ENCODE measurements around the gene C16orf87.
A peak's percentile ranks its signal among the peaks of the same experiment; 100 is the strongest.
"Not testable (repeated sequence)": the region's sequence is repeated elsewhere in the genome, so short reads cannot be mapped to it uniquely, and the experiment has no call there.

C16orf87 gene

DNA sequence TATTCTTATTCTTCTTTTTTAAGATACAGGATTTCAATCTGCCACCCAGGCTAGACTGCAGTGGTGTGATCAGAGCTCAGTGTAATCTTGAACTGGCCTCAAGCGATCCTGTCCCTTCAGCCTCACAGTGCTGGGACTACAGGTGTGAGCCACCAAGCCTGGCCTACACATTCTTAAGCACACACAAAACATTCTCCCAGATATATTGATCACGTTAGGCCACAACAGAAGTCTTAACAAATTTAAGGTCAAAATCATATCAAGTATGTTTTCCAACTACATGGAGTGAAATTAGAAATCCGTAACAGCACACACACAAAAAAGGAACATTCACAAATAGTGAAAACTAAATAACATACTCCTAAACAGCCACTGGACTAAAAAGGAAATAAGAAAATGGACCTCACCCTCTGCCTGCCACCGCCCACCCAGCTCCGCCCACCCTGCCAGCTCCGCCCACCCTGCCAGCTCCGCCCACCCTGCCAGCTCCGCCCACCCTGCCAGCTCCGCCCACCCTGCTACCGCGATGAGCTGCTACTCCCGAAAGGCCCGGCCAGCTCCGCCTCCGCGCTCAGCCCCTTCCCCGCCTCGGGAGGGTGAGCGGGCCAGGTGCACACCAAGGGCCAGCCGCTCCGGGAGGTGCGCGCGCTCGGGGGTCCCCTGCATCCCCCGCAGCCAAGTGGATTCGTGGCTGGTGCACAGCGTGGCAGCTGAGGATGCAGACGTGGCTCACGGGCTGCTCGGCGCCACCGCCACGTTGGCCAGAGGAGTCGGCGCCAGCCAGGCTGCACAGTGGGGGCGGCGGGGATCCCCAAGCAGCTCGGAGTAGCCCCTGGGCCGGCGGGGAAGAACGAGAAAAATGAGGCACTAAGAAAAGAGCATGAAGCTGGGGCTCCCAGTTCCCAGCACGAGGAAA is 41.2 kb downstream of the C16orf87 start:
- peak; percentile 93 for DNase-seq (ENCODE audit: low read depth)
- H3K4me3 ChIP-seq (ENCODE audit: low read depth, low read length) = peak overlapping the region; percentile 74
- TF ChIP-seq, protein P1, sequence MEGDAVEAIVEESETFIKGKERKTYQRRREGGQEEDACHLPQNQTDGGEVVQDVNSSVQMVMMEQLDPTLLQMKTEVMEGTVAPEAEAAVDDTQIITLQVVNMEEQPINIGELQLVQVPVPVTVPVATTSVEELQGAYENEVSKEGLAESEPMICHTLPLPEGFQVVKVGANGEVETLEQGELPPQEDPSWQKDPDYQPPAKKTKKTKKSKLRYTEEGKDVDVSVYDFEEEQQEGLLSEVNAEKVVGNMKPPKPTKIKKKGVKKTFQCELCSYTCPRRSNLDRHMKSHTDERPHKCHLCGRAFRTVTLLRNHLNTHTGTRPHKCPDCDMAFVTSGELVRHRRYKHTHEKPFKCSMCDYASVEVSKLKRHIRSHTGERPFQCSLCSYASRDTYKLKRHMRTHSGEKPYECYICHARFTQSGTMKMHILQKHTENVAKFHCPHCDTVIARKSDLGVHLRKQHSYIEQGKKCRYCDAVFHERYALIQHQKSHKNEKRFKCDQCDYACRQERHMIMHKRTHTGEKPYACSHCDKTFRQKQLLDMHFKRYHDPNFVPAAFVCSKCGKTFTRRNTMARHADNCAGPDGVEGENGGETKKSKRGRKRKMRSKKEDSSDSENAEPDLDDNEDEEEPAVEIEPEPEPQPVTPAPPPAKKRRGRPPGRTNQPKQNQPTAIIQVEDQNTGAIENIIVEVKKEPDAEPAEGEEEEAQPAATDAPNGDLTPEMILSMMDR (IDR thresholded peaks at IDR 0.05; ENCODE audit: insufficient read depth, low read depth, low read length, missing control alignments) = no peak

DNA sequence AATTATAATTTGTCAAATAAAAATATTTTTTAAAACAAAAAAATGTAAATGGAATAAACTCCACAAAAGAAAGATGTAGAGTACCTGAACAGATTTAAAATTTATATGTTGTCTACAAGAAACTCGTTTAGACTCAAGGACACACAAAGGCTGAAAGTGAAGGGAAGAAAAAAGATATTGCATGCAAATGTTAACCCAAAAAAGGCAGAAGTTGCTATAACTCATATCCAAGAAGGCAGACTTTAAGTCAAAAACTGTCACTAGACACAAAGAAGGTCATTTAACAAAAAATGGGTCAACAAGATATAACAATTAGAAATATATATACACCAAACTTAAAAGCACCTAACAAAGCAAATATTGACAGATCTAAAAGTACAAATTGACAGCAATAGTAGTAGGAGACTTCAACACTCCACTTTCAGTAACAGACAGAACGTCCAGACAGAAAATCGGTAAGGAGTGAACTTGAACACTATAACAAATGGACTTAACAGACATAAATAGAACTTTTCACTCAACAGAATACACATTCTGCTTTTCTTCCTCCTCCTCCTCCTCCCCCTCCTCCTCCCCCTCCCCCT is 42.0 kb downstream of the C16orf87 start:
- H3K4me3 ChIP-seq (ENCODE audit: low read depth, low read length) = peak overlapping the region; percentile 69
- no peak for DNase-seq (ENCODE audit: low read depth)
- TF ChIP-seq, protein P1 (IDR thresholded peaks at IDR 0.05; ENCODE audit: insufficient read depth, low read depth, low read length, missing control alignments) = no peak

DNA sequence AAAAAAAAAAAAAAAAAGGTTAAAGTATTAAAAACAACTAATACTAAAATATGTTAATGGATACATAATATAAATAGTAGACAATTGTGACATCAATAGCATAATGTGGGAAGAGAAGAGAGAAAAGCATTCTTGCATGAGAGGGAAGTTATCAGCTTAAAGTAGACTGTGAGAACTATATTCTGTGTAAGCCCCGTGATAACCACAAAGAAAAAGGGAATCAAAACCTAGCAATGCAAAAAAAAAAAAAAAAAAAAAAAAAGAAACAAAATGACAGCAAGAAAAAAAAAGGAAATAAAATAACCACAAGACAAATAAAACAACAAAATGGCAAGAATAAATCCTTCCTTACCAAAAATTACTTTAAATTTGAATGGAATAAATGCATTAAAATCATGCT is 43.1 kb downstream of the C16orf87 start:
- TF ChIP-seq, protein P1 (IDR thresholded peaks at IDR 0.05; ENCODE audit: insufficient read depth, low read depth, low read length, missing control alignments) = no peak
- peak overlapping the region; percentile 69; the same call in 1 of the 2 replicates for H3K4me3 ChIP-seq (ENCODE audit: low read depth, low read length)
- peak; percentile 69 for DNase-seq (ENCODE audit: low read depth)

DNA sequence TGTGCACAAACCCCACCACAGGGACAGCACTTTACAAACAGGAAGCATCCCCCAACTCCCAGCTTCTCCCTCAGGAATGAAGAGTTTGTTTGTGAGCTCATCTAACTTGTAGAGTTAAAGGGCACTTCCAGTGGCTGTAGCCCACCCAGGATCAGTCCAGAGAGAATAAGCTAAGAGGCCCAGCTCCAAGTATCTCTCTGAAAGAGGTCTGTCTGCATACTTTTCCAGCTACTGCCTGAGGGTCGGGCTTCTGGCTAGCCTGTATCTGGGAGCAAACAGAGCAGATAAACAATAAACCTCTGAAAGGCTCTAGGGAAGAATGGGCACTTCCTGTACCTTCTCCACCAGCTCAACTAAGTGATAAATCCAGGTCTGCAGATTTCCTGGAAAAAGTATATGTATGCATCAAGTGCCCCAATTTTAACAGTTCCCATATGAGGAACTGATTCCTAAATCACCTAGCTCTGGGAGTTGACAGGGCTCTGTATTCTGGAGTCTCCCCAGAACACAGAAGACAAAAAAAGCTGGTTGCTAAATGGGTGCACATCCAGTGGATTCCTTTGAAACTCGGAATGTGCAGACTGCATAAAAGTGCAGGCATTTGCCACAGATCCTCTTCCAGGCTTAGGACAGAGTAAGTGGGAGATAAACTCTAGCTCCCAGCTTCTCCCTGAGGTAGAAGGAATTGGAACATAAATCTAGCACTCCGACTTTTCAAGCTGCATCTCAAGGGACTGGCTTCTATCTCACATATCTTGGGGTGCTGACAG is 45.7 kb downstream of the C16orf87 start:
- TF ChIP-seq, protein P1 (IDR thresholded peaks at IDR 0.05; ENCODE audit: insufficient read depth, low read depth, low read length, missing control alignments) = no peak
- no peak for DNase-seq (ENCODE audit: low read depth)
- H3K4me3 ChIP-seq (ENCODE audit: low read depth, low read length) = no peak overlapping the region

DNA sequence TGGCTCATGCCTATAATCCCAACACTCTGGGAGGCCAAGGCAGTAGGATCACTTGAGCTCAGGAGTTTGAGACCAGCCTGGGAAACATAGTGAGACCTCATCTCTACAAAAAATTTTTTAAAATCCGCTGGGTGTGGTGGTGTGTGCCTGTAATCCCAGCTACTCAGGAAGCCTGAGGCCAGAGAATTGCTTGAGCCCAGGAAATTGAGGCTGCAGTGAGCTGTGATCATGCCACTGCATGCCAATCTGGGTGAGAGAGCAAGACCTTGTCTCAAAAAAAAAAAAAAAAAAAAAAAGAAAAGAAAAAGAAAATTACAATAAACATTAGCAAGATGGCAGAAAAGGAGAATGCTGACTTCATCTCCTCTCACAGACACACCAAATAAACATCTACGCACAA is 46.4 kb downstream of the C16orf87 start:
- not testable (repeated sequence) for DNase-seq (ENCODE audit: low read depth); H3K4me3 ChIP-seq (ENCODE audit: low read depth, low read length)

DNA sequence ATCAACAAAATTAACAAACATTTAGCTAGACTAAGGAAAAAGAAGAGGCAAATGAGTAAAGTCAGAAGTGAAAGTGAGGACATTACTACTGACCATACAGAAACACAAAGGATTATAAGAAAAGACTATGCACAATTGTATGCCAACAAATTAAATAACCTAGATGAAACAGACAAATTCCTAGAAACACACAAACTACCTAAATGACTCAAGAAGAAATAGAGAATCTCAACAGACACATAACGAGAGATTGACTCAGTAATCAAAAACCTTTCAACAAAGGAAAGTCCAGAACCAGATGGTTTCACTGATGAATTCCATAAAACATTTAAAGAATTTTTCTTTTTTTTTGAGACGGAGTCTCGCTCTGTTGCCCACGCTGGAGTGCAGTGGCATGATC is 47.2 kb downstream of the C16orf87 start:
- no peak overlapping the region for H3K4me3 ChIP-seq (ENCODE audit: low read depth, low read length)
- peak; percentile 42 for DNase-seq (ENCODE audit: low read depth)
- TF ChIP-seq, protein P1 (IDR thresholded peaks at IDR 0.05; ENCODE audit: insufficient read depth, low read depth, low read length, missing control alignments) = no peak

DNA sequence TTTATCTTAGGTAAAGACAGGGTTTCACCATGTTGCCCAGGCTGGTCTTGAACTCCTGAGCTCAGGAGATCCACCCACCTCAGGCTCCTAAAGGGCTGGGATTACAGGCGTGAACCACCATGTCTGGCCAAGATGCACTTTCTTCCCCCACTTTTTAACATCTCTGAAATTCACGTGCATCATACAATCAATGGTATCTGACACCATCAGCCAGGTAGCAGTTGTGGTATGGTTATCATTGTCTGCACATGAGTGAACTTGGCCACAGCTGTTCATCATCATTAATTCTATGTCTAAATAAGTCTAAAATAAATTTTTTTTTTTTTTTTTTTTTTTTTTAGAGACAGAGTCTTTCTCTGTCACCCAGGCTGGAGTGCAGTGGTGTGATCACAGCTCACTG is 48.7 kb downstream of the C16orf87 start:
- DNase-seq (ENCODE audit: low read depth) = no peak
- TF ChIP-seq, protein P1 (IDR thresholded peaks at IDR 0.05; ENCODE audit: insufficient read depth, low read depth, low read length, missing control alignments) = no peak
- H3K4me3 ChIP-seq (ENCODE audit: low read depth, low read length) = no peak overlapping the region
